ENCODE results near the gene CST3.

CST3 gene

GRCh38 chr20:23652371-23652770 lies 14.6 kb upstream of the CST3 start:
- TF ChIP-seq, protein P1, sequence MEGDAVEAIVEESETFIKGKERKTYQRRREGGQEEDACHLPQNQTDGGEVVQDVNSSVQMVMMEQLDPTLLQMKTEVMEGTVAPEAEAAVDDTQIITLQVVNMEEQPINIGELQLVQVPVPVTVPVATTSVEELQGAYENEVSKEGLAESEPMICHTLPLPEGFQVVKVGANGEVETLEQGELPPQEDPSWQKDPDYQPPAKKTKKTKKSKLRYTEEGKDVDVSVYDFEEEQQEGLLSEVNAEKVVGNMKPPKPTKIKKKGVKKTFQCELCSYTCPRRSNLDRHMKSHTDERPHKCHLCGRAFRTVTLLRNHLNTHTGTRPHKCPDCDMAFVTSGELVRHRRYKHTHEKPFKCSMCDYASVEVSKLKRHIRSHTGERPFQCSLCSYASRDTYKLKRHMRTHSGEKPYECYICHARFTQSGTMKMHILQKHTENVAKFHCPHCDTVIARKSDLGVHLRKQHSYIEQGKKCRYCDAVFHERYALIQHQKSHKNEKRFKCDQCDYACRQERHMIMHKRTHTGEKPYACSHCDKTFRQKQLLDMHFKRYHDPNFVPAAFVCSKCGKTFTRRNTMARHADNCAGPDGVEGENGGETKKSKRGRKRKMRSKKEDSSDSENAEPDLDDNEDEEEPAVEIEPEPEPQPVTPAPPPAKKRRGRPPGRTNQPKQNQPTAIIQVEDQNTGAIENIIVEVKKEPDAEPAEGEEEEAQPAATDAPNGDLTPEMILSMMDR (IDR thresholded peaks at IDR 0.05; ENCODE audit: low read depth, low read length), result no peak
- TF ChIP-seq, protein P2, sequence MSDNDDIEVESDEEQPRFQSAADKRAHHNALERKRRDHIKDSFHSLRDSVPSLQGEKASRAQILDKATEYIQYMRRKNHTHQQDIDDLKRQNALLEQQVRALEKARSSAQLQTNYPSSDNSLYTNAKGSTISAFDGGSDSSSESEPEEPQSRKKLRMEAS (IDR thresholded peaks at IDR 0.05; ENCODE audit: low read depth, low read length), result no peak
- TF ChIP-seq MYC (IDR thresholded peaks at IDR 0.05; ENCODE audit: low read depth, low read length), result no peak
- DNase-seq (ENCODE audit: low read depth), result no peak
- H3K4me3 ChIP-seq (ENCODE audit: low read depth, low read length), result no peak overlapping the region

DNA sequence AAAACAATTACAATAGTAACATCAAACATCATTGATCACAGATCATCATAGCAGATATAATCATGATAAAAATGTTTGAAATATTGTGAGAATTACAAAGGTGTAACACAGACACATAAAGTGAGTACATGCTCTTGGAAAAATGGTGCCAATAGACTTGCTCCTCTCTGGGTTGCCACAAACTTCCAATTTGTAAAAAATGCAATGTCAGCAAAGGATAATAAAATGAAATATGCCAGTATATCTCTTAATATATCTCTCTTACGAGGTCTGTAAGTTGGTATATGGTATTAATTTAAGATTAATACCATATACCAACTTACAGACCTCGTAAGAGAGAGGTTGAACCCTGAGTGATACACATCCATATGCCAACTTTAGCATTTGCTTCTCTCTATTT lies 13.4 kb upstream of the CST3 start:
- DNase-seq (ENCODE audit: low read depth), result no peak
- no peak for TF ChIP-seq MYC (IDR thresholded peaks at IDR 0.05; ENCODE audit: low read depth, low read length)
- no peak overlapping the region for H3K4me3 ChIP-seq (ENCODE audit: low read depth, low read length)

DNA sequence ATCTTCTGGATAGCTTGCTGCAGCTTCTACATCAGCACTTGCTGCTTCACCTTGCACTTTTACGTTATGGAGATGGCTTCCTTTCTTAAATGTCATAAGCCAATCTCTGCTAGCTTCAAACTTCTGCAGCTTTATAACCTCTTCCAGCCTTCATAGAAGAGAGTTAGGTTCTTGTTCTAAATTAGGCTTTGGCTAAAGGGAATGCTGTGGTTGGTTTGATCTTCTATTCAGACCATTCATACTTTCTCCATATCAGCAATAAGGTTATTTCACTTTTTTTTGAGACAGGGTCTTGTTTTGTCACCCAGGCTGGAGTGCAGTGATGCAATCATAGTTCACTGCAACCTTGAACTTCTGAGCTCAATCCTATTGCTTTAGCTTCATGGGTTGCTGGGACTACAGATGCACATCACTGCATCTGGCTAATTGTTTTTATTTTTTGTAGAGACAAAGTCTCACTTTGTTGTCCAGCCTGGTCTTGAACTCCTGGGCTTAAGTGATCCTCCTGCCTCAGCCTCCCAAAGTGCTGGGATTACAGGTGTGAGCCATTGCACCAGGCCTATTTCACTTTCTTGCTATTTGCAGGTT lies 12.2 kb upstream of the CST3 start:
- H3K4me3 ChIP-seq (ENCODE audit: low read depth, low read length), result no peak overlapping the region
- DNase-seq (ENCODE audit: low read depth), result no peak
- TF ChIP-seq MYC (IDR thresholded peaks at IDR 0.05; ENCODE audit: low read depth, low read length), result no peak
- TF ChIP-seq, protein P1 (IDR thresholded peaks at IDR 0.05; ENCODE audit: low read depth, low read length), result no peak
- TF ChIP-seq, protein P2 (IDR thresholded peaks at IDR 0.05; ENCODE audit: low read depth, low read length), result no peak
- TF ChIP-seq POLR2A (IDR thresholded peaks at IDR 0.05; ENCODE audit: extremely low read depth, insufficient read length), result no peak

- no peak for DNase-seq (ENCODE audit: low read depth)
- no peak overlapping the region for H3K4me3 ChIP-seq (ENCODE audit: low read depth, low read length)
- no peak for TF ChIP-seq MYC (IDR thresholded peaks at IDR 0.05; ENCODE audit: low read depth, low read length)
- TF ChIP-seq POLR2A (IDR thresholded peaks at IDR 0.05; ENCODE audit: extremely low read depth, insufficient read length), result no peak
- TF ChIP-seq, protein P1 (IDR thresholded peaks at IDR 0.05; ENCODE audit: low read depth, low read length), result no peak
- TF ChIP-seq, protein P2 (IDR thresholded peaks at IDR 0.05; ENCODE audit: low read depth, low read length), result no peak
Observed at GRCh38 chr20:23649242-23649641, 11.5 kb upstream of the CST3 start.

- no peak overlapping the region for H3K4me3 ChIP-seq (ENCODE audit: low read depth, low read length)
- peak; percentile 73 for DNase-seq (ENCODE audit: low read depth)
- TF ChIP-seq, protein P1 (IDR thresholded peaks at IDR 0.05; ENCODE audit: low read depth, low read length), result no peak
- TF ChIP-seq MYC (IDR thresholded peaks at IDR 0.05; ENCODE audit: low read depth, low read length), result no peak
- TF ChIP-seq, protein P2 (IDR thresholded peaks at IDR 0.05; ENCODE audit: low read depth, low read length), result no peak
- no peak for TF ChIP-seq POLR2A (IDR thresholded peaks at IDR 0.05; ENCODE audit: extremely low read depth, insufficient read length)
Observed at GRCh38 chr20:23647346-23647745, 9.6 kb upstream of the CST3 start.

- TF ChIP-seq MYC (IDR thresholded peaks at IDR 0.05; ENCODE audit: low read depth, low read length) (no peak), POLR2A (IDR thresholded peaks at IDR 0.05; ENCODE audit: extremely low read depth, insufficient read length) (no peak)
- TF ChIP-seq, protein P2 (IDR thresholded peaks at IDR 0.05; ENCODE audit: low read depth, low read length), result no peak
- TF ChIP-seq, protein P1 (IDR thresholded peaks at IDR 0.05; ENCODE audit: low read depth, low read length), result no peak
- H3K4me3 ChIP-seq (ENCODE audit: low read depth, low read length), result no peak overlapping the region
- no peak for DNase-seq (ENCODE audit: low read depth)
Observed at GRCh38 chr20:23646106-23646873, 8.5 kb upstream of the CST3 start.
